ENCODE data around the gene DPYSL5. TPM values are rescaled to one million over a fixed set of nuclear protein-coding genes. Genes with fewer than 3 reads are reported as not detected.

The DPYSL5 gene
- total and polyA plus RNA-seq, 2 donors (not counting 3 experiments of a cell fraction or from before 2014, with no cell fraction given), result not detected

GRCh38 chr2:26848336-26849055 lies 564 bp downstream of the DPYSL5 start:
- intact Hi-C loops (cut with micrococcal nuclease) (loop anchor here (2.0 to 5.0 kb wide), 3 partner anchors 74 to 239 kb away; partner anchors contain the start of gene KHK), dilution Hi-C loops (cut with MboI; ENCODE audit: extremely low pct_ligation_motif_present, low sequenced_read_pairs) (no loop called here)
- ChIA-PET POLR2A (no interaction called here), CTCF (interaction anchor here (0.8 to 3.9 kb wide), 4 partner anchors 12 to 168 kb away, joined by 3 to 210 read pairs (median 10); no protein-coding TSS in a partner anchor)
- H3K36me3 ChIP-seq (ENCODE audit: control insufficient read depth in 2 of 2, extremely low read depth in 1 of 2, insufficient read depth in 2 of 2, low read length in 2 of 2), result no peaks in the 10 kb centered on the region
- H3K27me3 ChIP-seq (ENCODE audit: control insufficient read depth in 2 of 2, insufficient read depth in 2 of 2, low read length in 2 of 2), result peaks cover 65 to 86% of the 10 kb centered on the region in 2 experiments
- TF ChIP-seq JUN (IDR thresholded peaks at IDR 0.05; ENCODE audit: borderline replicate concordance, insufficient read depth, insufficient read length, low read depth) (no peak), POLR2AphosphoS5 (IDR thresholded peaks at IDR 0.05; ENCODE audit: insufficient read depth, low read depth, low read length) (no peak), EZH2 (IDR thresholded peaks at IDR 0.05; ENCODE audit: borderline replicate concordance, low read depth, low read length, severe bottlenecking) (peak; percentile 91)
- peaks cover 4% of the 10 kb centered on the region for H3K4me1 ChIP-seq (ENCODE audit: control insufficient read depth, extremely low read depth, insufficient read depth, low read length)
- no peaks in the 10 kb centered on the region for H3K9me3 ChIP-seq (replicated peaks; ENCODE audit: control insufficient read depth, insufficient read depth, low read length)
- no peak overlapping the region for H3K4me2 ChIP-seq (ENCODE audit: insufficient read depth, low read length)
- no peak overlapping the region for H3K9ac ChIP-seq (replicated peaks; ENCODE audit: extremely low read depth, insufficient read depth, low read length)
- no peak for DNase-seq (ENCODE audit: low read depth, low spot score)
- no peak for FAIRE-seq
- H4K20me1 ChIP-seq (replicated peaks; ENCODE audit: control insufficient read depth, extremely low read depth, insufficient read depth, low read length), result no peaks in the 10 kb centered on the region
- no peaks in the 10 kb centered on the region for H3K79me2 ChIP-seq (ENCODE audit: control insufficient read depth, insufficient read depth, low read length)
- BruUV-seq (replicated peaks), result no TSS peak
- H3K27ac ChIP-seq (ENCODE audit: insufficient read depth, low read depth, low read length), result no peak overlapping the region
- no peak overlapping the region for H2AFZ ChIP-seq (ENCODE audit: low read depth, low read length)
- no peaks in the 10 kb centered on the region for H3K9me1 ChIP-seq (replicated peaks; ENCODE audit: control insufficient read depth, extremely low read depth, insufficient read depth, low read length)
- no peak overlapping the region for H3K4me3 ChIP-seq (replicated peaks in 1 of 3; ENCODE audit: insufficient read depth in 1 of 3, low read depth in 1 of 3, low read length in 3 of 3)

- Histone ChIP-seq H3K4me2 (ENCODE audit: insufficient read depth, low read length) (no peak overlapping the region), H3K79me2 (ENCODE audit: control insufficient read depth, insufficient read depth, low read length) (no peaks in the 10 kb centered on the region), H4K20me1 (replicated peaks; ENCODE audit: control insufficient read depth, extremely low read depth, insufficient read depth, low read length) (no peaks in the 10 kb centered on the region), H3K27ac (ENCODE audit: insufficient read depth, low read depth, low read length) (no peak overlapping the region), H3K4me1 (ENCODE audit: control insufficient read depth, extremely low read depth, insufficient read depth, low read length) (peaks cover 4% of the 10 kb centered on the region), H3K27me3 (ENCODE audit: control insufficient read depth in 2 of 2, insufficient read depth in 2 of 2, low read length in 2 of 2) (peaks cover 66 to 87% of the 10 kb centered on the region in 2 experiments), H3K9me1 (replicated peaks; ENCODE audit: control insufficient read depth, extremely low read depth, insufficient read depth, low read length) (no peaks in the 10 kb centered on the region), H3K9me3 (replicated peaks; ENCODE audit: control insufficient read depth, insufficient read depth, low read length) (no peaks in the 10 kb centered on the region), H3K4me3 (replicated peaks in 1 of 3; ENCODE audit: insufficient read depth in 1 of 3, low read depth in 1 of 3, low read length in 3 of 3) (no peak overlapping the region), H2AFZ (ENCODE audit: low read depth, low read length) (no peak overlapping the region), H3K36me3 (ENCODE audit: control insufficient read depth in 2 of 2, extremely low read depth in 1 of 2, insufficient read depth in 2 of 2, low read length in 2 of 2) (no peaks in the 10 kb centered on the region), H3K9ac (replicated peaks; ENCODE audit: extremely low read depth, insufficient read depth, low read length) (no peak overlapping the region)
- intact Hi-C loops (cut with micrococcal nuclease) (loop anchor here (2.0 to 5.0 kb wide), 3 partner anchors 73 to 238 kb away; partner anchors contain the start of gene KHK), dilution Hi-C loops (cut with MboI; ENCODE audit: extremely low pct_ligation_motif_present, low sequenced_read_pairs) (no loop called here)
- POLR2A ChIA-PET, result no interaction called here
- DNase-seq (ENCODE audit: low read depth, low spot score) (no peak), FAIRE-seq (no peak)
- no TSS peak for BruUV-seq (replicated peaks)
- TF ChIP-seq JUN (IDR thresholded peaks at IDR 0.05; ENCODE audit: borderline replicate concordance, insufficient read depth, insufficient read length, low read depth), result no peak
- TF ChIP-seq FOS (IDR thresholded peaks at IDR 0.05; ENCODE audit: borderline replicate concordance, insufficient read depth, low read length), result no peak
- peak; percentile 78 for TF ChIP-seq EZH2 (IDR thresholded peaks at IDR 0.05; ENCODE audit: borderline replicate concordance, low read depth, low read length, severe bottlenecking)
- TF ChIP-seq POLR2AphosphoS5 (IDR thresholded peaks at IDR 0.05; ENCODE audit: insufficient read depth, low read depth, low read length), result no peak
- CTCF ChIA-PET, result interaction anchor here (0.8 to 2.8 kb wide), 5 partner anchors 11 to 342 kb away, joined by 3 to 15 read pairs (median 4); no protein-coding TSS in a partner anchor
Measured at GRCh38 chr2:26849056-26849999, 1.4 kb downstream of the DPYSL5 start.
